Sciatic nerve (tissue), 1 donor: ENCODE measurements around the gene ZSCAN30. TPM values are rescaled to one million over a fixed set of nuclear protein-coding genes. Genes with fewer than 3 reads are reported as not detected.

ENCODE experiments used
- total RNA-seq: library from RNA; stranded (reverse); fragmentation: NEBNext Ultra II Directional; extraction: Animal tissue kit (Norgen Biotek cat#: 25700); gene quantifications from one replicate; pipeline ENCODE4 v1.2.1, GENCODE V29; 2021
- donor health status: DM: no; HTN: no; CAD: no.

ZSCAN30 gene
- total RNA-seq, 1 donor from 2014 or later, result 28.4 TPM

Other genes with a start within 250 kb of the ZSCAN30 start
- 51.8 TPM for gene MAPRE2, start 248.8 kb downstream of the ZSCAN30 start, total RNA-seq
- gene ZNF397, start 49.2 kb downstream of the ZSCAN30 start, total RNA-seq, result 43.5 TPM
- 71.0 TPM for gene ZNF24, start 54.2 kb upstream of the ZSCAN30 start, total RNA-seq
- gene ZNF396, start 87.1 kb upstream of the ZSCAN30 start, total RNA-seq, result 4.1 TPM
- 27.5 TPM for gene INO80C, start 207.7 kb upstream of the ZSCAN30 start, total RNA-seq